Measurements from ENCODE around the gene URB1.

DNA sequence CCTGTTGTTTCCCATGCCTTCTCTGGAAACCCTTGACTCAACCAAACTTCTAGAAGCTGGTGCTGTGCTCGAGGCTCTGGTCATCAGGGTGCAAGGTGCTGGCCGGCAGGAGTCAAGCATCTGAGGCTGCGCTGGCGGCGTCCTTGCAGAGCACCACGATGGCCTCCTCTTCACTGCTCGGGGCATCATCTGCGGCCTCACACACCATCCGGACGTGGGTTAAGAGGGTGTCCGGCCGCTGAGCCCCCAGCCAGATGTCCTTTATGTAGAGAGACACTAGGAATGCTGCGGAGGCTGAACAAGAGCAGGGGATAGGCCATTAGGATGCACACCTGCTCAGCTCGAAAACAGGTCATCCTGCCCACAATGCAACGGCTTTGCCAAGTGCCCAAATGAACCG is 78.0 kb downstream of the URB1 start:
- TF ChIP-seq CTCF (IDR thresholded peaks at IDR 0.05) (no peak), POLR2A (IDR thresholded peaks at IDR 0.05) (no peak)

Measured in lower leg skin (tissue), 3 donors.